A673 (cell line): ENCODE measurements around the gene MTIF2. TPM values are rescaled to one million over a fixed set of nuclear protein-coding genes. Genes with fewer than 3 reads are reported as not detected.
"Not testable (repeated sequence)": the region's sequence is repeated elsewhere in the genome, so short reads cannot be mapped to it uniquely, and the experiment has no call there.

Experiments used
- BruUV-seq: library from RNA; stranded (reverse); fragments of 400-500 nt; replicated peaks from 2 replicates; lab custom pipeline; 2021; lab: Mats Ljungman, UMichigan
- CTCF ChIA-PET: fragments of 300-600 bp; sonication (Branson Sonifier 250); formaldehyde crosslinking; loops from one replicate; lab custom pipeline; 2022; ENCODE audit warnings: antibody characterized with exemption; lab: Charles Lee
- POLR2A ChIA-PET: fragments of 300-600 bp; sonication (Branson Sonifier 250); formaldehyde crosslinking; loops from one replicate; lab custom pipeline; 2022; ENCODE audit warnings: antibody characterized with exemption; ENCODE audit not compliant: low non-redundant PET; lab: Charles Lee
- DNase-seq: peaks from one replicate; pipeline ENCODE4 v3.0.0-alpha.2; 2015; ENCODE audit warnings: low spot score
- H3K27ac ChIP-seq: fragments of 200-600 bp; sonication (generic); 2 replicates; pipeline ENCODE4 v1.5.1; 2016; ENCODE audit warnings: mixed run types, low read depth, mild to moderate bottlenecking, mixed read lengths, antibody characterized with exemption, low read length; ENCODE audit not compliant: poor library complexity, severe bottlenecking
- H3K27me3 ChIP-seq: fragments of 200-600 bp; sonication (generic); replicated peaks from 2 replicates; pipeline ENCODE4 v1.6.1; 2017; ENCODE audit warnings: mixed run types, low read depth, mild to moderate bottlenecking, mixed read lengths, antibody characterized with exemption, low read length; ENCODE audit not compliant: insufficient read depth, poor library complexity
- H3K36me3 ChIP-seq: fragments of 200-600 bp; sonication (generic); 2 replicates; pipeline ENCODE4 v1.6.1; 2016; ENCODE audit warnings: mixed run types, mild to moderate bottlenecking, mixed read lengths, antibody characterized with exemption, low read length; ENCODE audit not compliant: insufficient read depth, poor library complexity, severe bottlenecking
- H3K4me1 ChIP-seq: fragments of 200-600 bp; sonication (generic); 2 replicates; pipeline ENCODE4 v1.6.1; 2017; ENCODE audit warnings: mixed run types, mild to moderate bottlenecking, mixed read lengths, antibody characterized with exemption, low read length; ENCODE audit not compliant: insufficient read depth, poor library complexity, severe bottlenecking
- H3K4me3 ChIP-seq: fragments of 200-600 bp; sonication (generic); 2 replicates; pipeline ENCODE4 v1.5.1; 2016; ENCODE audit warnings: low read depth, mixed run types, mild to moderate bottlenecking, mixed read lengths, low read length; ENCODE audit not compliant: poor library complexity, severe bottlenecking
- H3K9me3 ChIP-seq: fragments of 200-600 bp; sonication (generic); 2 replicates; pipeline ENCODE4 v1.6.1; 2016; ENCODE audit warnings: mixed run types, low read depth, mild to moderate bottlenecking, mixed read lengths, antibody characterized with exemption, low read length; ENCODE audit not compliant: poor library complexity, severe bottlenecking
- CTCF ChIP-seq: fragments of 300-800, 200-600 bp; sonication (generic); conservative IDR thresholded peaks from 2 replicates; pipeline ENCODE4 v1.5.1; 2017; ENCODE audit warnings: low read depth, mild to moderate bottlenecking, antibody characterized with exemption, low read length, moderate library complexity, mixed read lengths
- EZH2 ChIP-seq: fragments of 200-600 bp; sonication (generic); IDR thresholded peaks from 2 replicates; pipeline ENCODE4 v1.6.1; 2017; ENCODE audit warnings: borderline replicate concordance, low read depth, mild to moderate bottlenecking, mixed read lengths, antibody characterized with exemption, low read length; ENCODE audit not compliant: poor library complexity, severe bottlenecking
- intact Hi-C: fragments of 100-400 bp; cut with micrococcal nuclease; formaldehyde crosslinking; loops from one replicate; pipeline ENCODE4 v1.10.0; 2022; ENCODE audit not compliant: unreplicated experiment
- total RNA-seq: library from RNA; stranded (reverse); gene quantifications from 2 replicates; pipeline ENCODE4 v1.2.3, GENCODE V29; 2021

The MTIF2 gene
- total RNA-seq, 1 experiment from 2014 or later = 45.0 TPM

GRCh38 chr2:55279859-55280424, 10.9 kb upstream of the MTIF2 start:
- H3K9me3 ChIP-seq, BruUV-seq, H3K4me1 ChIP-seq, H3K27ac ChIP-seq, CTCF ChIA-PET, POLR2A ChIA-PET, H3K27me3 ChIP-seq, H3K36me3 ChIP-seq, DNase-seq, H3K4me3 ChIP-seq: not testable (repeated sequence)
- intact Hi-C loops = loop anchor here (10.0 kb wide), 2 partner anchors 135 to 235 kb away; partner anchors contain the start of genes CCDC88A and CFAP36

DNA sequence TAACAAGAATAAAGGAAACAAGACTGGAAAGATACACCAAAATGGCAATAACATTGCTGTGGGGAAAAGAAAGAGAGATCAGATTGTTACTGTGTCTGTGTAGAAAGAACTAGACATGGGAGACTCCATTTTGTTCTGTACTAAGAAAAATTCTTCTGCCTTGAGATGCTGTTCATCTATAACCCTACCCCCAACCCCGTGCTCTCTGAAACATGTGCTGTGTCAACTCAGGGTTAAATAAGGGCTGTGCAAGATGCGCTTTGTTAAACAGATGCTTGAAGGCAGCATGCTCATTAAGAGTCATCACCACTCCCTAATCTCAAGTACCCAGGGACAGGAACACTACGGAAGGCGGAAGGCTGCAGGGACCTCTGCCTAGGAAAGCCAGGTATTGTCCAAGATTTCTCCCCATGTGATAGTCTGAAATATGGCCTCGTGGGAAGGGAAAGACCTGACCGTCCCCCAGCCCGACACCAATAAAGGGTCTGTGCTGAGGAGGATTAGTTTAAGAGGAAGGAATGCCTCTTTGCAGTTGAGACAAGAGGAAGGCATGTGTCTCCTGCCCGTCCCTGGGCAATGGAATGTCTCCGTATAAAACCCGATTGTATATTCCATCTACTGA, 10.3 kb upstream of the MTIF2 start:
- CTCF ChIA-PET, H3K27me3 ChIP-seq, H3K27ac ChIP-seq: not testable (repeated sequence)

GRCh38 chr2:55277310-55277709, 8.3 kb upstream of the MTIF2 start:
- intact Hi-C loops = no loop called here

More for the DNA sequence above, 10.3 kb upstream of the MTIF2 start:
- intact Hi-C loops, H3K9me3 ChIP-seq, DNase-seq, H3K4me1 ChIP-seq, H3K4me3 ChIP-seq, POLR2A ChIA-PET, H3K36me3 ChIP-seq, BruUV-seq: not testable (repeated sequence)

GRCh38 chr2:55274346-55274745, 5.3 kb upstream of the MTIF2 start:
- H3K9me3 ChIP-seq, H3K27me3 ChIP-seq, H3K4me1 ChIP-seq, H3K27ac ChIP-seq, DNase-seq, intact Hi-C loops, H3K36me3 ChIP-seq, CTCF ChIA-PET, H3K4me3 ChIP-seq, POLR2A ChIA-PET, BruUV-seq: not testable (repeated sequence)

More at GRCh38 chr2:55277310-55277709, 8.3 kb upstream of the MTIF2 start:
- ChIA-PET CTCF (no interaction called here), POLR2A (no interaction called here)
- Histone ChIP-seq H3K36me3 (no peaks in the 10 kb centered on the region), H3K27me3 (no peaks in the 10 kb centered on the region), H3K9me3 (no peaks in the 10 kb centered on the region), H3K27ac (no peak overlapping the region), H3K4me3 (no peak overlapping the region), H3K4me1 (no peaks in the 10 kb centered on the region)
- DNase-seq = no peak
- BruUV-seq = no TSS peak
- TF ChIP-seq EZH2 = no peak
- no peak for TF ChIP-seq CTCF
